Renal cortex interstitium (tissue), 11 donors: ENCODE measurements around the gene ZBTB18. TPM values are rescaled to one million over a fixed set of nuclear protein-coding genes. Genes with fewer than 3 reads are reported as not detected.
A peak's percentile ranks its signal among the peaks of the same experiment; 100 is the strongest.

ENCODE experiments used
- DNase-seq, 11 donors: peaks; one replicate each; pipeline ENCODE4 v3.0.0-alpha.2; 2013; ENCODE audit warnings: low read depth in 9 of 11, low spot score in 4 of 11; ENCODE audit errors: extremely low read depth in 1 of 11
- polyA plus RNA-seq, 3 donors: library from polyadenylated mRNA; unstranded; fragments of 120-200 nt; gene quantifications; one replicate each; pipeline ENCODE4 v1.2.1, GENCODE V29; 2013; ENCODE audit not compliant: insufficient read length in 3 of 3

Gene ZBTB18
- polyA plus RNA-seq, 3 donors, result 22.3 to 26.9 (median 24.9) TPM

GRCh38 chr1:244097523-244098405, 46.7 kb downstream of the ZBTB18 start:
- no peak for DNase-seq

- DNase-seq, result no peak
Observed at GRCh38 chr1:244099258-244099930, 48.3 kb downstream of the ZBTB18 start.

GRCh38 chr1:244100276-244100675, 49.2 kb downstream of the ZBTB18 start:
- no peak for DNase-seq

- DNase-seq, result peak in 3 of 11 donors; percentile 30 to 38 (median 33)
Observed at GRCh38 chr1:244100704-244101453, 49.8 kb downstream of the ZBTB18 start.

GRCh38 chr1:244102046-244102445, 51.0 kb downstream of the ZBTB18 start:
- no peak for DNase-seq

GRCh38 chr1:244102468-244102867, 51.4 kb downstream of the ZBTB18 start:
- no peak for DNase-seq

GRCh38 chr1:244104309-244105060, 53.4 kb downstream of the ZBTB18 start:
- no peak for DNase-seq

GRCh38 chr1:244106176-244106575, 55.1 kb downstream of the ZBTB18 start:
- DNase-seq, result no peak

Other genes with a start within 250 kb of the ZBTB18 start
- gene AKT3, start 201.0 kb upstream of the ZBTB18 start, polyA plus RNA-seq, result 10 to 100 TPM; 20.9 to 31.9 (median 24.4) TPM